ENCODE measurements around the gene SYNJ2.

GRCh38 chr6:158081657-158081935 lies 99.9 kb downstream of the SYNJ2 start:
- TF ChIP-seq EZH2 (IDR thresholded peaks at IDR 0.05; ENCODE audit: borderline replicate concordance, low read length): no peak
- TF ChIP-seq CTCF (IDR thresholded peaks at IDR 0.05; ENCODE audit: low read length): no peak
